ENCODE measurements around the gene SLAMF8.

SLAMF8 gene

DNA sequence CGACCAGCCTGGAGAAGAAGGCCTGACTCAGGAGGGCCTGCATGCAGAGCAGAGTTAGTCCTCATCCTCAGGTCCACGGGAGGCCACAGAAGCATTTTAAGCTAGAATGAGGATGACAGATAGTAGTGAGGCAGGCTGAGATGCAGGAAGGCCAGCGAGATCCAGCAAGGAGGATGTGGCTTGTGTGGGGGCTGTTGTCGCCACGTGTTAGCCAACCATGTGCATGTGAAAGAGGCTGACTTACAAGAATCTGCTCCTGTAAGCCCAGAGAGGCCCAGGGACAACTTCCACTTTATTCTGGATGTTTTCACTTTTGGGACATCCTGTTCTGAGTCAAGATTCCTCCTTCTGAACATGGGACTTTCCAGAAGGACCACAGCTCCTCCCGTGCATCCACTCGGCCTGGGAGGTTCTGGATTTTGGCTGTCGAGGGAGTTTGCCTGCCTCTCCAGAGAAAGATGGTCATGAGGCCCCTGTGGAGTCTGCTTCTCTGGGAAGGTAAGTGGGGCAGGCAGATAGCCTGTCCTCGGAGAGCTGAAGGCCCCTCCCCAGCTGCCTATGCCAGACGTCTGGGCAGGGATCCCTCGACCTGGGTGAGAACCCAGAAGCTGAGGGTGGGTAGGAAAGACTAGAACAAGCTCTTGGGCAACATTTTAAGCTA, at the start of gene SLAMF8:
Gene SLAMF8, plus strand, starts transcription at position 433 of the 661 bp plus-strand sequence. Its CDS starts 26 bp downstream, at position 459.
- DNase-seq: peak; percentile 77

- DNase-seq: no peak
Measured at GRCh38 chr1:159778266-159778665, 48.4 kb upstream of the SLAMF8 start.

DNA sequence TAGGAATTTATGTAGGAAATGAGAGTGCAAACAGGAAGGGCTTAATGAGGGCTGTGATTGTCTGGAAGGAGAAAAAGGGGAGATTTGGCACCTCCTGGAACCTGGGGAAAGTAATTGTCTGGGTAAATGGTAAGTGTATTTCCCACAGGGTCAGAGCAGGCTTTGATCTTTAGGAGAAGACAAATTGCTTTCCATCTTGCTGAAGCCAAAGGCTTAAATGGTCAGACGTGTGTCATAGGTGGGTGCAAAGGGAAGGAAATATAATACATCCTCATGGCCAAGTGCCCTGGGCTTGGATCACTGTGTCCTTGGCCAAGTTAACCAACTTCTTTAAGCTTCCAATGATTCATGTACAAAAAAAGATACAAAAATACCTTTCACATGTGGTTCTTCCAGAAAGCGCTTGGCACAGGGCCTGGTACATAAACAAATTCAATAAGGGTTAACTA, 47.2 kb upstream of the SLAMF8 start:
- no peak for DNase-seq

GRCh38 chr1:159780583-159781582, 45.8 kb upstream of the SLAMF8 start, which contains the start of gene DUSP23:
Gene DUSP23 (plus strand): TSS chr1:159780962. CDS start chr1:159781101, 139 bp downstream.
- DNase-seq: peak; percentile 94

DNA sequence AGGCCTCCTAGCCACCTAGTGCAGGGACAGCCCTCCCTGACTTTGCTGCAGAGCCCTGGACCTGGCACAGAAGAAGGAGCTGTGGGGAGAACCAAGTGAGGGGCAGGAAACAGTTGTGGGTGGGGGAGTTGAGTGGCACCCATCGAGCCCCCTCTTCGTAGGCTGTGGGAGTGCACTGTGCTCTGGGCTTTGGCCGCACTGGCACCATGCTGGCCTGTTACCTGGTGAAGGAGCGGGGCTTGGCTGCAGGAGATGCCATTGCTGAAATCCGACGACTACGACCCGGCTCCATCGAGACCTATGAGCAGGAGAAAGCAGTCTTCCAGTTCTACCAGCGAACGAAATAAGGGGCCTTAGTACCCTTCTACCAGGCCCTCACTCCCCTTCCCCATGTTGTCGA, 44.7 kb upstream of the SLAMF8 start:
- no peak for DNase-seq

- no peak for DNase-seq
Measured at GRCh38 chr1:159783724-159784123, 42.9 kb upstream of the SLAMF8 start.

DNA sequence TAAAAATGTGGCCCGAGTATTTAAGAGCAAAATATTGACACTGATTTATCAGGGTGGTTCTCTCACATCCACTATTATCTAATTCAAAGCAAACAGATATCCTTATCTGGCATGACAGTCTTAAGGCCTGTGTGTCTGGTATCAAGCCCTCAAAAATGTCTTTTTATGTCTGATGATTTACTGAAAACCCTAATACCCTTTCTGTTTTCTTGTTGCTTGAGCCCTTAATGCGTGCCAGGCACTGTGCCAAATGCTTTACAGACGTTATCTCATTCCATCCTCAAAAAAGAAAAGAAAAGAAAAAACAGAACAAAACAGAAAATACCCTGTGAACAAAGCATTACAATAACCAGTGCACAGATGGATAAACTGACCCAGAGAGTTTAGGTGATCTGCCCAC, 40.2 kb upstream of the SLAMF8 start:
- DNase-seq: no peak

DNA sequence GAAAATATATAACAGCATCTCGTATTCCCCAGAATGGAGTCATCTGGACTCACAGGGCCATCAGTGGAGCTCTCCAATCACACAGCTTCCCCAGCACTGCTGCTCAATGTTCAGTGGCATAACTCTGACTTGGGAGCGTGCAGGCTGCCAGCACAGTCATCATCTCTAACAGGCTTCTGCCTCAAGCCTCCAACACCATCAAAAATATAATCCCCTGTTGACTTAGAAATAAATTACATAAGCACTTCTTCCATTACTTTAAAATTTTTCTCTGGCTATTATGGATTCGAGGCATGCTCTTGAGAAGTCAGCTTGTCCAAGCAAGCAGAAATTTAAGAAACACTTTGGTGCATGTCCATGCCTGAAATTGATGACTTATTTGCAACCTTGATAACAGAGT, 39.7 kb upstream of the SLAMF8 start:
- DNase-seq: no peak

DNA sequence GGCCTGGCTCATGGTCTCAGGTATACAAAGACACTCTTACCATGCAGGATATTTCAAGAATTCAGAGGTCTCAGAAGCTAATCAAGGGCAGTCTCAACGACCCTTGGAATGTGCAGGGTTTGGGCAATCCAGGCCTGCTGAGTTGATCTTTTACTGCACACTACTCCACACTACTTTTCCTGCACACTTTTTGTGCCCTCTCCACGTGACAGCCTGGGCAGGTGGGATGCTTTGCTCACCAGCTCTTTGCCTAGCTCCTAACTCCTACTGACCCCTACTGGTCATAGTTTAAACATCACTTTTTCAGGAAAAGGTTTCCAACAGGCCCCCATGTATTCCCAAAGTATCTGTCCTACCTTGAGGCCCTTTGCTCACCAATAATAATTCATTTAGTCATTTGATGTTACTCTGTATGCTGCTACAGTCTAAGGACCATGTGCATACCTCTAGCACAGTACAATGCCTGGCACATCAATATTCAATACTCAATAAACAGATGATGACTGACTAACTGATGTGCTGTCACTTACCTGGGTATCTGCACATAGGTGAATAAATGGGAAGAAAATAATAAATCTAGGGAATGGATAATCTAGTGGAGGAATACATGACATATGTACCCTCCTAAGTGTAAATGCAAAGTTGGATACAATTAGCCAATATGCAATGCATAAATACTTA, 36.3 kb upstream of the SLAMF8 start:
- peak; percentile 19 for DNase-seq

DNA sequence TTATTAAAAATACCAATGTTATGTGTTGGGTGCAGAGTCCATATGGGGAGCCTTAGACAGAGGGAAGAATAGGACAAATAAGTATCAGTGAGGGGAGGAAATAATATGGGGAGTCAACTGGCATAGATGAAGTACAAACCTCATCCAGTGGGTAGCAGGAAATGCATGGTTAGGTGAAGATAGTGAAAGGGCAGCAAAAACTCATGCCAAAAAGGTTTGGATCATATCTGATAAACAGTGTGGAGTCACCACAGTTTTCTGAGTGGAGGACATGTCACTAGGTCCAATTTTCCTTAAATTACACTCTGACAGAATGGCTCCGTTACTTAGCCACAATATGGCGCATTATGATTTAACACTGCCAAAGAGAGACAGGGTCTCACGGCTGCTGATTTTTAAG, 35.6 kb upstream of the SLAMF8 start:
- no peak for DNase-seq

GRCh38 chr1:159791461-159791860, 35.2 kb upstream of the SLAMF8 start:
- DNase-seq: no peak

DNA sequence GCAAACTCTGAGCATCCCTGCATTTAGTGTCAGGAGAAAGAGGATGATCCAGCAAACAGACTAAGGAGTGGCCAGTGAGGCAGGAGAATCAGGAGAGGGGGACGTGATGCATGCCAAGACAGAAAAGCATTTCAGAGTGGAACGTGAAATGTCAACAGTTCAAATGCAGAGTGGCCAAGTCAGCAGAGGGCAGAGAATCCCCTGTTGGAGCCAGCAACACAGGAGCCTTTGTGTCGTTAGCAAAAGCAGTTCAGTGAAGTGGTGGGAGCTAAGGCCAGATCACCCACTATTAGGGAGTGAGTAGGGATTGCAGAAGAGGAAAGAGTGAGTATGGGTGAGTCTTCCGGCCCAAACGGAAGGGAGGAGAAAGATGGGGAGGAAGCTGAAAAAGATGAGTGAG, 31.1 kb upstream of the SLAMF8 start:
- DNase-seq: no peak

DNA sequence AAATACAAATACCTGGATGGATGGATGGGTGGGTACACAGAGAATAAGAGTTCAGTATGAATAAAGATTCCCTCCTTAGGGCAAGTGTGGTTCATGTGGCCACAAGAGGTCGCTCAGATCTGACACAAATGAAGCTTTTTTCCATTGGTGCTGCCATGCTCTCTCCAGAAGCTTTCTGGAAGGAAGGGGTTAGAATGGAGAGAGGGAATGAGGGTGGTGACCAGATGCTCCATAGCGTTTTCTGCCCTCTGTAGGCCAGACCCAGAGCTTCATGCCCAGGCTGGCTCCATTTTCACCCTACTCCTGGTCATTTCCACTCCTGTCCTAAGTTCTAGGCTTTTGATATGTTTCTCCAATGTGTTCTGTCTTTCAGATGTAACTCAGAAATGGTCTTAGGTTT, 27.8 kb upstream of the SLAMF8 start:
- peak; percentile 53 for DNase-seq

DNA sequence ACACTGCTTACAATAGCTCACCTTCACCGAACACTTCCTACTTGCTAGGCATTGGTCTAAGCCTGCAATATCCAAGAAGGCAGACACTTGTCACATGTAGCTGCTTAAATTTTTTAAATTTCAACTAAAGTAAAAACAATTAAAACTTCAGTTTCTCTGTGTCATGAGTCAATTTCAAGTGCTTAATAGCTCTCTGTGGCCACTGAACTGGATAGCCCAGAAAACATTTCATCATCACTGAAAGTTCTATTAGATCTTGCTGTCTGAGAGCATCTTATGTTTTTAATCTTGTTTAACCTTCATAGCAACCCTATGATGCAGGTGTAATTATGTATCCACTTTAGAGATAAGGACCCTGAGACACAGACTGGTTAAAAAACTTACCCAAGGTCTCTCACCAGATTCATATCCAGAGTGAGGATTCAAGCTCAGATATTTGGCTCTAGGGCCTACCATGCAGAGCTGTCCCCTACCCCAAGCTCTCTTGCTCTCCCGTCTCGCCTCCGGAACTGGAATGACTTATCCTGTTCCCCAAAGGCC, 27.2 kb upstream of the SLAMF8 start:
- DNase-seq: no peak

GRCh38 chr1:159800177-159800930, 26.3 kb upstream of the SLAMF8 start:
- DNase-seq: peak; percentile 33

- DNase-seq: no peak
Measured at GRCh38 chr1:159802111-159802510, 24.6 kb upstream of the SLAMF8 start, which contains the start of gene FCRL6. Gene FCRL6 (plus strand): TSS chr1:159802360. CDS start chr1:159802425, 65 bp downstream.

- DNase-seq: no peak
Measured at GRCh38 chr1:159803956-159804689, 22.6 kb upstream of the SLAMF8 start.

GRCh38 chr1:159804924-159805323, 21.7 kb upstream of the SLAMF8 start:
- DNase-seq: no peak

DNA sequence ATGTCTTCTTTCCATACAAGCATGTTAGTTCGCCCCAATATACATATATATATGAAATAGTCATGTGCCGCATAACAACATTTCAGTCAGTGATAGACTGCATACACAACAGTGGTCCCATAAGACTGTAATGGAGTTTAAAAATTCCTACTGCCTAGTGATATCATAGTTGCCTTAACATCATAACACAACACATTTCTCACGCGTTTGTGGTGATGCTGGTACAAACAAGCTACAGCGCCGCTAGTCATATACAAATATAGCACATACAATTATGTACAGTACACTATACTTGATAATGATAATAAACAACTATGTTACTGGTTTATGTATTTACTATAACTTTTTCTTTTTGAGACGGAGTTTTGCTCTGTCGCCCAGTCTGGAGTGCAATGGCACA, 10.7 kb upstream of the SLAMF8 start:
- DNase-seq: no peak

- DNase-seq: no peak
Measured at GRCh38 chr1:159817276-159818041, 9.2 kb upstream of the SLAMF8 start.
